NCI-H226 (cell line): ENCODE measurements around the gene OR6K2.

Experiments used
- DNase-seq: peaks from one replicate; pipeline ENCODE4 v3.0.0-alpha.2; 2015

OR6K2 gene

GRCh38 chr1:158685085-158685484, 15.4 kb downstream of the OR6K2 start:
- DNase-seq: no peak

- DNase-seq: no peak
Measured at GRCh38 chr1:158681606-158682005, 18.8 kb downstream of the OR6K2 start.

- no peak for DNase-seq
Measured at GRCh38 chr1:158679289-158679688, 21.2 kb downstream of the OR6K2 start.

- no peak for DNase-seq
Measured at GRCh38 chr1:158675563-158676323, 24.7 kb downstream of the OR6K2 start.

- no peak for DNase-seq
Measured at GRCh38 chr1:158674302-158674701, 26.1 kb downstream of the OR6K2 start.

GRCh38 chr1:158666037-158666436, 34.4 kb downstream of the OR6K2 start:
- DNase-seq: no peak

GRCh38 chr1:158654571-158654970, 45.9 kb downstream of the OR6K2 start:
- no peak for DNase-seq

GRCh38 chr1:158654086-158654485, 46.4 kb downstream of the OR6K2 start:
- DNase-seq: no peak

GRCh38 chr1:158652721-158653334, 47.6 kb downstream of the OR6K2 start:
- no peak for DNase-seq
